DND-41 (cell line): ENCODE results near the gene KIAA1549.

Experiments used
- ATAC-seq: fragments of 200-7000 bp; cut with Tn5 transposase; 3 replicates; pipeline ENCODE4 v1.9.1; 2021; ENCODE audit warnings: low read depth; ENCODE audit not compliant: insufficient read depth
- DNase-seq: peaks from one replicate; pipeline ENCODE4 v3.0.0-alpha.2; 2020
- H2AFZ ChIP-seq: 2 replicates; pipeline ENCODE4 v1.6.0; 2012; ENCODE audit warnings: low read depth, low read length
- H3K27ac ChIP-seq: 2 replicates; pipeline ENCODE4 v1.5.1; 2012; ENCODE audit warnings: low read length, inconsistent platforms
- H3K27me3 ChIP-seq: fragments of 200-600 bp; sonication (generic); 2 replicates; pipeline ENCODE4 v1.6.0; 2012; ENCODE audit warnings: low read length, mild to moderate bottlenecking, inconsistent platforms; ENCODE audit not compliant: insufficient read depth, poor library complexity
- H3K36me3 ChIP-seq: 2 replicates; pipeline ENCODE4 v1.5.1; 2012; ENCODE audit warnings: low read length, inconsistent platforms; ENCODE audit not compliant: insufficient read depth
- H3K4me1 ChIP-seq: 2 replicates; pipeline ENCODE4 v1.5.1; 2012; ENCODE audit warnings: mild to moderate bottlenecking, low read length; ENCODE audit not compliant: insufficient read depth
- H3K4me2 ChIP-seq: 2 replicates; pipeline ENCODE4 v1.6.0; 2012; ENCODE audit warnings: mild to moderate bottlenecking, moderate library complexity, low read length, inconsistent platforms; ENCODE audit not compliant: insufficient read depth
- H3K4me3 ChIP-seq, 2 experiments: fragments of 200-600 bp in 1 of 2; shearing (Covaris generic) in 1 of 2; 2 replicates each; pipeline ENCODE4 v1.5.1; 2012 to 2016; ENCODE audit warnings: inconsistent platforms in 2 of 2, low read length in 2 of 2, mild to moderate bottlenecking in 2 of 2, low read depth in 1 of 2, moderate library complexity in 1 of 2
- H3K79me2 ChIP-seq: 2 replicates; pipeline ENCODE4 v1.6.0; 2012; ENCODE audit warnings: low read length, inconsistent platforms; ENCODE audit not compliant: insufficient read depth
- H3K9ac ChIP-seq: 2 replicates; pipeline ENCODE4 v1.6.0; 2012; ENCODE audit warnings: low read depth, mild to moderate bottlenecking, inconsistent platforms, low read length, moderate library complexity
- H3K9me3 ChIP-seq: 2 replicates; pipeline ENCODE4 v1.5.1; 2012; ENCODE audit warnings: low read length, moderate library complexity, mild to moderate bottlenecking, inconsistent platforms; ENCODE audit not compliant: insufficient read depth, severe bottlenecking
- H4K20me1 ChIP-seq: 2 replicates; pipeline ENCODE4 v1.6.0; 2012; ENCODE audit warnings: low read length; ENCODE audit not compliant: insufficient read depth
- CTCF ChIP-seq: IDR thresholded peaks from 2 replicates; pipeline ENCODE4 v1.5.1; 2012; ENCODE audit warnings: borderline replicate concordance, low read length, moderate library complexity, mild to moderate bottlenecking; ENCODE audit not compliant: poor library complexity, severe bottlenecking; ENCODE audit errors: extremely low read depth
- EZH2 ChIP-seq: IDR thresholded peaks from 3 replicates; pipeline ENCODE4 v1.6.1; 2012; ENCODE audit warnings: borderline replicate concordance, low read depth, mild to moderate bottlenecking, moderate library complexity, low read length, inconsistent platforms; ENCODE audit not compliant: severe bottlenecking

Gene KIAA1549

GRCh38 chr7:138964624-138965436, 16.4 kb downstream of the KIAA1549 start:
- no peak overlapping the region for H3K27ac ChIP-seq
- DNase-seq: no peak
- TF ChIP-seq EZH2 (no peak), CTCF (no peak)
- ATAC-seq: no peak
- H3K4me3 ChIP-seq: no peak overlapping the region
- H3K9ac ChIP-seq: no peak overlapping the region
- H3K9me3 ChIP-seq: no peaks in the 10 kb centered on the region
- H4K20me1 ChIP-seq: no peaks in the 10 kb centered on the region; the same call in 1 of the 2 replicates
- H3K27me3 ChIP-seq: no peaks in the 10 kb centered on the region
- H3K79me2 ChIP-seq: peaks cover 3% of the 10 kb centered on the region; the same call in 1 of the 2 replicates
- no peak overlapping the region for H3K4me2 ChIP-seq
- no peaks in the 10 kb centered on the region for H3K36me3 ChIP-seq
- no peak overlapping the region for H2AFZ ChIP-seq
- H3K4me1 ChIP-seq: peaks cover 7% of the 10 kb centered on the region

GRCh38 chr7:138963675-138964074, 17.5 kb downstream of the KIAA1549 start:
- TF ChIP-seq EZH2: no peak
- TF ChIP-seq CTCF: no peak
- DNase-seq (no peak), ATAC-seq (no peak)
- no peaks in the 10 kb centered on the region; the same call in 1 of the 2 replicates for H4K20me1 ChIP-seq
- no peaks in the 10 kb centered on the region for H3K36me3 ChIP-seq
- H3K9me3 ChIP-seq: no peaks in the 10 kb centered on the region
- peaks cover 7% of the 10 kb centered on the region for H3K4me1 ChIP-seq
- peaks cover 3% of the 10 kb centered on the region; the same call in 1 of the 2 replicates for H3K79me2 ChIP-seq
- no peak overlapping the region for H3K9ac ChIP-seq
- H3K4me2 ChIP-seq: no peak overlapping the region
- no peak overlapping the region for H3K4me3 ChIP-seq
- no peaks in the 10 kb centered on the region for H3K27me3 ChIP-seq
- no peak overlapping the region for H2AFZ ChIP-seq
- no peak overlapping the region for H3K27ac ChIP-seq

DNA sequence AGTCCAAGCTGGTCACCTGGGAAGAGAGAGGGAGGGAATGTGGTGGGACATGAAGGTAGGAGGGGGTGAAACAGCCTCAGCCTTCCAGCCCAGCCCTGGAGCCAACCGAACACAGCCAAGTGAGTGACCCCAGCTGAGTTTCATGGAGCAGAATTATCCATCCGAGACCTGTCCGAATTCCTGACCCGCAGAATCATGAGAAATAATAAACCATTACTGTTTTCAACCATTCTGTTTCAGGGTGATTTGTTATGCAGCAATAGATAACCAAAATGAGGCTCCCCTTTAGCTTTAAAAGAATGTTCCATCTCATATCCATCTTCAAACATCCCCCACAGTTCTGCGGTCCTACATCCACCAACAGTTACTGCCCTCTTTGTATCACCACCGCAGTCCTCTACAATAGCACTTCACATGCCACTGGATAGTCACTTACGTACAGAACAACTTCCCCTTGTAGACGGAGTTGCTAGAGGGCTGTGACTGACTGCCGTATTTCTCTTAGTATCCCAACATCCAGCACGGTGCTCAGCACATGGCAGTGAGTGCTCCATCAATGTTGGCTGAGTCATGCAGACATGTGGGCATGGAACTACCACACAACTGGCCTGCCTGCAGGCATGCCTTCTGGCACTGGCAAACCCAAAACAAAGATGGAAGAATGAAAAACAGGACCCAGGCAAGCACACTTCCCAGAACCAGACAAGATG, 18.5 kb downstream of the KIAA1549 start:
- DNase-seq (no peak), ATAC-seq (no peak)
- Histone ChIP-seq H3K4me1 (peaks cover 7% of the 10 kb centered on the region), H3K79me2 (peaks cover 3% of the 10 kb centered on the region; the same call in 1 of the 2 replicates), H4K20me1 (no peaks in the 10 kb centered on the region; the same call in 1 of the 2 replicates), H3K9me3 (no peaks in the 10 kb centered on the region), H3K4me3 (no peak overlapping the region), H3K9ac (no peak overlapping the region), H3K27me3 (no peaks in the 10 kb centered on the region), H3K4me2 (no peak overlapping the region), H2AFZ (no peak overlapping the region), H3K36me3 (no peaks in the 10 kb centered on the region), H3K27ac (no peak overlapping the region)
- no peak for TF ChIP-seq CTCF
- no peak for TF ChIP-seq EZH2
